ENCODE data around the gene XXYLT1. TPM values are rescaled to one million over a fixed set of nuclear protein-coding genes. Genes with fewer than 3 reads are reported as not detected.

Gene XXYLT1
- polyA plus RNA-seq, 1 donor (not counting 4 experiments of a cell fraction or from before 2014, with no cell fraction given) = 11.1 TPM

- FAIRE-seq (no peak), DNase-seq (ENCODE audit: low read depth, low spot score) (peak; percentile 45)
- dilution Hi-C loops (cut with MboI; ENCODE audit: extremely low pct_ligation_motif_present, low sequenced_read_pairs) = no loop called here
- Histone ChIP-seq H3K9me1 (ENCODE audit: control insufficient read depth, extremely low read depth, insufficient read depth, low read length) (no peaks in the 10 kb centered on the region), H3K36me3 (ENCODE audit: control insufficient read depth in 2 of 2, extremely low read depth in 1 of 2, insufficient read depth in 2 of 2, low read length in 2 of 2) (no peaks in the 10 kb centered on the region), H2AFZ (ENCODE audit: control insufficient read depth, low read length) (no peak overlapping the region), H3K27ac (ENCODE audit: control insufficient read depth, insufficient read depth, low read length) (peak overlapping the region; percentile 73), H3K9ac (ENCODE audit: control insufficient read depth, extremely low read depth, insufficient read depth, low read length) (peak overlapping the region; percentile 31), H3K27me3 (ENCODE audit: control insufficient read depth, extremely low read depth, insufficient read depth, low read length) (no peaks in the 10 kb centered on the region), H3K4me2 (ENCODE audit: control insufficient read depth, extremely low read depth, insufficient read depth, low read depth, low read length) (peak overlapping the region; percentile 4), H4K20me1 (ENCODE audit: control insufficient read depth, extremely low read depth, insufficient read depth, low read length) (no peaks in the 10 kb centered on the region), H3K9me3 (ENCODE audit: control insufficient read depth, low read depth, low read length) (peaks cover 3% of the 10 kb centered on the region), H3K4me3 (ENCODE audit: control insufficient read depth in 2 of 3, extremely low read depth in 1 of 3, insufficient read depth in 2 of 3, low read depth in 1 of 3, low read length in 3 of 3) (no peak overlapping the region), H3K4me1 (ENCODE audit: control insufficient read depth, extremely low read depth, insufficient read depth, low read length) (peaks cover 37% of the 10 kb centered on the region), H3K79me2 (ENCODE audit: control insufficient read depth, insufficient read depth, low read length) (no peaks in the 10 kb centered on the region)
- no peak for TF ChIP-seq EZH2 (IDR thresholded peaks at IDR 0.05; ENCODE audit: low read length)
- no peak for TF ChIP-seq CTCF (optimal IDR thresholded peaks at IDR 0.05 in 1 of 3, IDR thresholded peaks at IDR 0.05 in 1 of 3, conservative IDR thresholded peaks at IDR 0.05 in 1 of 3; ENCODE audit: extremely low read depth in 1 of 3, insufficient read depth in 2 of 3, low read length in 3 of 3)
These were observed 173.4 kb downstream of the XXYLT1 start for GRCh38 chr3:195097331-195098255.

- Histone ChIP-seq H3K9ac (ENCODE audit: control insufficient read depth, extremely low read depth, insufficient read depth, low read length) (peak overlapping the region; percentile 8), H3K36me3 (ENCODE audit: control insufficient read depth in 2 of 2, extremely low read depth in 1 of 2, insufficient read depth in 2 of 2, low read length in 2 of 2) (no peaks in the 10 kb centered on the region), H4K20me1 (ENCODE audit: control insufficient read depth, extremely low read depth, insufficient read depth, low read length) (no peaks in the 10 kb centered on the region), H3K4me3 (ENCODE audit: control insufficient read depth in 2 of 3, extremely low read depth in 1 of 3, insufficient read depth in 2 of 3, low read depth in 1 of 3, low read length in 3 of 3) (no peak overlapping the region), H3K9me3 (ENCODE audit: control insufficient read depth, low read depth, low read length) (no peaks in the 10 kb centered on the region), H2AFZ (ENCODE audit: control insufficient read depth, low read length) (no peak overlapping the region), H3K27ac (ENCODE audit: control insufficient read depth, insufficient read depth, low read length) (peak overlapping the region; percentile 38), H3K79me2 (ENCODE audit: control insufficient read depth, insufficient read depth, low read length) (no peaks in the 10 kb centered on the region), H3K27me3 (ENCODE audit: control insufficient read depth, extremely low read depth, insufficient read depth, low read length) (no peaks in the 10 kb centered on the region), H3K4me2 (ENCODE audit: control insufficient read depth, extremely low read depth, insufficient read depth, low read depth, low read length) (no peak overlapping the region), H3K4me1 (ENCODE audit: control insufficient read depth, extremely low read depth, insufficient read depth, low read length) (peaks cover 31% of the 10 kb centered on the region), H3K9me1 (ENCODE audit: control insufficient read depth, extremely low read depth, insufficient read depth, low read length) (no peaks in the 10 kb centered on the region)
- no peak for DNase-seq (ENCODE audit: low read depth, low spot score)
- dilution Hi-C loops (cut with MboI; ENCODE audit: extremely low pct_ligation_motif_present, low sequenced_read_pairs) = no loop called here
- TF ChIP-seq CTCF (optimal IDR thresholded peaks at IDR 0.05 in 1 of 3, IDR thresholded peaks at IDR 0.05 in 1 of 3, conservative IDR thresholded peaks at IDR 0.05 in 1 of 3; ENCODE audit: extremely low read depth in 1 of 3, insufficient read depth in 2 of 3, low read length in 3 of 3) = no peak
- TF ChIP-seq EZH2 (IDR thresholded peaks at IDR 0.05; ENCODE audit: low read length) = no peak
- no peak for FAIRE-seq
These were observed 174.3 kb downstream of the XXYLT1 start for GRCh38 chr3:195096484-195097330.
